NCI-H2171 treated with DMSO at 0.1 percent for 48 hours (cell line): ENCODE measurements around the gene RELN.

Source experiments
- DNase-seq: peaks from one replicate; lab custom pipeline; 2025; lab: John Stamatoyannopoulos, UW

RELN gene

GRCh38 chr7:103680161-103681144 lies 309.0 kb downstream of the RELN start:
- DNase-seq, result peak; percentile 31

GRCh38 chr7:103679151-103680132 lies 310.0 kb downstream of the RELN start:
- no peak for DNase-seq

GRCh38 chr7:103668279-103668941 lies 321.0 kb downstream of the RELN start:
- peak; percentile 66 for DNase-seq

GRCh38 chr7:103666326-103666725 lies 323.1 kb downstream of the RELN start:
- no peak for DNase-seq

- DNase-seq, result no peak
Observed at GRCh38 chr7:103664577-103664976, 324.9 kb downstream of the RELN start.

- DNase-seq, result no peak
Observed at GRCh38 chr7:103660455-103661371, 328.7 kb downstream of the RELN start.

- DNase-seq, result no peak
Observed at GRCh38 chr7:103658055-103659005, 331.1 kb downstream of the RELN start.

GRCh38 chr7:103657474-103657894 lies 332.0 kb downstream of the RELN start:
- no peak for DNase-seq

GRCh38 chr7:103656221-103656620 lies 333.2 kb downstream of the RELN start:
- no peak for DNase-seq

- DNase-seq, result peak; percentile 83
Observed at GRCh38 chr7:103651593-103652377, 337.7 kb downstream of the RELN start.

GRCh38 chr7:103649052-103649451 lies 340.4 kb downstream of the RELN start:
- DNase-seq, result no peak

GRCh38 chr7:103648135-103648534 lies 341.3 kb downstream of the RELN start:
- no peak for DNase-seq

- DNase-seq, result no peak
Observed at GRCh38 chr7:103644319-103644718, 345.1 kb downstream of the RELN start.

GRCh38 chr7:103640031-103640779 lies 349.3 kb downstream of the RELN start:
- no peak for DNase-seq

- no peak for DNase-seq
Observed at GRCh38 chr7:103637726-103638125, 351.7 kb downstream of the RELN start.

- DNase-seq, result no peak
Observed at GRCh38 chr7:103637094-103637493, 352.4 kb downstream of the RELN start.

- DNase-seq, result no peak
Observed at GRCh38 chr7:103636153-103636552, 353.3 kb downstream of the RELN start.

GRCh38 chr7:103632972-103633371 lies 356.5 kb downstream of the RELN start:
- no peak for DNase-seq
